ENCODE data around the gene DPH3.
A peak's percentile ranks its signal among the peaks of the same experiment; 100 is the strongest.

DPH3 gene

GRCh38 chr3:16253601-16254000 is 11.1 kb downstream of the DPH3 start:
- no peak overlapping the region for H3K4me3 Mint-ChIP-seq
- H3K27me3 Mint-ChIP-seq, result no peaks in the 10 kb centered on the region
- H3K4me1 Mint-ChIP-seq (ENCODE audit: low read depth), result peaks cover 10% of the 10 kb centered on the region
- no peak overlapping the region for H3K27ac Mint-ChIP-seq
- H3K36me3 Mint-ChIP-seq (ENCODE audit: low read depth), result no peaks in the 10 kb centered on the region
- no peaks in the 10 kb centered on the region for H3K9me3 Mint-ChIP-seq

- Mint-ChIP-seq H3K4me3 (no peak overlapping the region), H3K27ac (no peak overlapping the region), H3K9me3 (no peaks in the 10 kb centered on the region), H3K36me3 (ENCODE audit: low read depth) (no peaks in the 10 kb centered on the region), H3K4me1 (ENCODE audit: low read depth) (peaks cover 10% of the 10 kb centered on the region), H3K27me3 (no peaks in the 10 kb centered on the region)
These were observed 11.8 kb downstream of the DPH3 start for GRCh38 chr3:16252988-16253387.

GRCh38 chr3:16252243-16252978 is 12.3 kb downstream of the DPH3 start:
- Mint-ChIP-seq H3K4me3 (no peak overlapping the region), H3K9me3 (no peaks in the 10 kb centered on the region), H3K36me3 (ENCODE audit: low read depth) (no peaks in the 10 kb centered on the region), H3K27ac (no peak overlapping the region), H3K4me1 (ENCODE audit: low read depth) (peaks cover 13% of the 10 kb centered on the region), H3K27me3 (no peaks in the 10 kb centered on the region)

GRCh38 chr3:16251316-16252085 is 13.2 kb downstream of the DPH3 start:
- peaks cover 17% of the 10 kb centered on the region for H3K4me1 Mint-ChIP-seq (ENCODE audit: low read depth)
- H3K9me3 Mint-ChIP-seq, result no peaks in the 10 kb centered on the region
- H3K27me3 Mint-ChIP-seq, result no peaks in the 10 kb centered on the region
- H3K36me3 Mint-ChIP-seq (ENCODE audit: low read depth), result no peaks in the 10 kb centered on the region
- peak overlapping the region; percentile 57 for H3K27ac Mint-ChIP-seq
- no peak overlapping the region for H3K4me3 Mint-ChIP-seq

- Mint-ChIP-seq H3K27ac (no peak overlapping the region), H3K4me3 (no peak overlapping the region), H3K9me3 (no peaks in the 10 kb centered on the region), H3K27me3 (no peaks in the 10 kb centered on the region), H3K4me1 (ENCODE audit: low read depth) (peaks cover 14% of the 10 kb centered on the region), H3K36me3 (ENCODE audit: low read depth) (no peaks in the 10 kb centered on the region)
These were observed 14.9 kb downstream of the DPH3 start for GRCh38 chr3:16249886-16250285.

GRCh38 chr3:16249336-16249735 is 15.4 kb downstream of the DPH3 start:
- Mint-ChIP-seq H3K27me3 (no peaks in the 10 kb centered on the region), H3K9me3 (no peaks in the 10 kb centered on the region), H3K4me3 (no peak overlapping the region), H3K36me3 (ENCODE audit: low read depth) (no peaks in the 10 kb centered on the region), H3K4me1 (ENCODE audit: low read depth) (peaks cover 12% of the 10 kb centered on the region), H3K27ac (no peak overlapping the region)

- H3K36me3 Mint-ChIP-seq (ENCODE audit: low read depth), result no peaks in the 10 kb centered on the region
- no peak overlapping the region for H3K27ac Mint-ChIP-seq
- H3K4me3 Mint-ChIP-seq, result no peak overlapping the region
- no peaks in the 10 kb centered on the region for H3K27me3 Mint-ChIP-seq
- no peaks in the 10 kb centered on the region for H3K9me3 Mint-ChIP-seq
- H3K4me1 Mint-ChIP-seq (ENCODE audit: low read depth), result peaks cover 12% of the 10 kb centered on the region
These were observed 16.2 kb downstream of the DPH3 start for GRCh38 chr3:16248556-16248955.

- Mint-ChIP-seq H3K9me3 (no peaks in the 10 kb centered on the region), H3K36me3 (ENCODE audit: low read depth) (no peaks in the 10 kb centered on the region), H3K27ac (no peak overlapping the region), H3K27me3 (no peaks in the 10 kb centered on the region), H3K4me1 (ENCODE audit: low read depth) (peaks cover 8% of the 10 kb centered on the region), H3K4me3 (no peak overlapping the region)
These were observed 17.3 kb downstream of the DPH3 start for GRCh38 chr3:16247282-16248061.

- H3K4me3 Mint-ChIP-seq, result no peak overlapping the region
- no peaks in the 10 kb centered on the region for H3K9me3 Mint-ChIP-seq
- peaks cover 10% of the 10 kb centered on the region for H3K4me1 Mint-ChIP-seq (ENCODE audit: low read depth)
- H3K36me3 Mint-ChIP-seq (ENCODE audit: low read depth), result no peaks in the 10 kb centered on the region
- H3K27me3 Mint-ChIP-seq, result no peaks in the 10 kb centered on the region
- no peak overlapping the region for H3K27ac Mint-ChIP-seq
These were observed 19.1 kb downstream of the DPH3 start for GRCh38 chr3:16245609-16246008.

GRCh38 chr3:16243706-16244490 is 20.8 kb downstream of the DPH3 start:
- peaks cover 15% of the 10 kb centered on the region for H3K4me1 Mint-ChIP-seq (ENCODE audit: low read depth)
- H3K9me3 Mint-ChIP-seq, result no peaks in the 10 kb centered on the region
- H3K27ac Mint-ChIP-seq, result peak overlapping the region; percentile 4
- no peak overlapping the region for H3K4me3 Mint-ChIP-seq
- no peaks in the 10 kb centered on the region for H3K36me3 Mint-ChIP-seq (ENCODE audit: low read depth)
- H3K27me3 Mint-ChIP-seq, result no peaks in the 10 kb centered on the region

- Mint-ChIP-seq H3K4me3 (no peak overlapping the region), H3K27me3 (no peaks in the 10 kb centered on the region), H3K27ac (no peak overlapping the region), H3K36me3 (ENCODE audit: low read depth) (no peaks in the 10 kb centered on the region), H3K4me1 (ENCODE audit: low read depth) (peaks cover 9% of the 10 kb centered on the region), H3K9me3 (no peaks in the 10 kb centered on the region)
These were observed 22.6 kb downstream of the DPH3 start for GRCh38 chr3:16242177-16242576.

- H3K4me3 Mint-ChIP-seq, result no peak overlapping the region
- H3K9me3 Mint-ChIP-seq, result no peaks in the 10 kb centered on the region
- no peaks in the 10 kb centered on the region for H3K36me3 Mint-ChIP-seq (ENCODE audit: low read depth)
- no peak overlapping the region for H3K27ac Mint-ChIP-seq
- H3K27me3 Mint-ChIP-seq, result no peaks in the 10 kb centered on the region
- peaks cover 7% of the 10 kb centered on the region for H3K4me1 Mint-ChIP-seq (ENCODE audit: low read depth)
These were observed 23.5 kb downstream of the DPH3 start for GRCh38 chr3:16241225-16241624.

GRCh38 chr3:16240229-16241023 is 24.3 kb downstream of the DPH3 start:
- H3K9me3 Mint-ChIP-seq, result no peaks in the 10 kb centered on the region
- H3K27ac Mint-ChIP-seq, result peak overlapping the region; percentile 3
- H3K36me3 Mint-ChIP-seq (ENCODE audit: low read depth), result no peaks in the 10 kb centered on the region
- peaks cover 7% of the 10 kb centered on the region for H3K4me1 Mint-ChIP-seq (ENCODE audit: low read depth)
- peaks cover 1% of the 10 kb centered on the region for H3K27me3 Mint-ChIP-seq
- no peak overlapping the region for H3K4me3 Mint-ChIP-seq

GRCh38 chr3:16239780-16240179 is 25.0 kb downstream of the DPH3 start:
- Mint-ChIP-seq H3K27ac (no peak overlapping the region), H3K27me3 (peaks cover 5% of the 10 kb centered on the region), H3K4me3 (no peak overlapping the region), H3K36me3 (ENCODE audit: low read depth) (no peaks in the 10 kb centered on the region), H3K9me3 (no peaks in the 10 kb centered on the region), H3K4me1 (ENCODE audit: low read depth) (peaks cover 7% of the 10 kb centered on the region)
